Activated CD4-positive, alpha-beta T cell treated with anti-CD3 and anti-CD28 coated beads, Interleukin-2, Interleukin-6, amounts not matched to agents 100 ng/mL and 50 ng/mL, durations not matched to agents 16 hours and 8 hours (primary cell): ENCODE data around the gene GNB5.
A peak's percentile ranks its signal among the peaks of the same experiment; 100 is the strongest.

Experiments
- DNase-seq: peaks from one replicate; pipeline ENCODE4 v3.0.0-alpha.2; 2020

The GNB5 gene

DNA sequence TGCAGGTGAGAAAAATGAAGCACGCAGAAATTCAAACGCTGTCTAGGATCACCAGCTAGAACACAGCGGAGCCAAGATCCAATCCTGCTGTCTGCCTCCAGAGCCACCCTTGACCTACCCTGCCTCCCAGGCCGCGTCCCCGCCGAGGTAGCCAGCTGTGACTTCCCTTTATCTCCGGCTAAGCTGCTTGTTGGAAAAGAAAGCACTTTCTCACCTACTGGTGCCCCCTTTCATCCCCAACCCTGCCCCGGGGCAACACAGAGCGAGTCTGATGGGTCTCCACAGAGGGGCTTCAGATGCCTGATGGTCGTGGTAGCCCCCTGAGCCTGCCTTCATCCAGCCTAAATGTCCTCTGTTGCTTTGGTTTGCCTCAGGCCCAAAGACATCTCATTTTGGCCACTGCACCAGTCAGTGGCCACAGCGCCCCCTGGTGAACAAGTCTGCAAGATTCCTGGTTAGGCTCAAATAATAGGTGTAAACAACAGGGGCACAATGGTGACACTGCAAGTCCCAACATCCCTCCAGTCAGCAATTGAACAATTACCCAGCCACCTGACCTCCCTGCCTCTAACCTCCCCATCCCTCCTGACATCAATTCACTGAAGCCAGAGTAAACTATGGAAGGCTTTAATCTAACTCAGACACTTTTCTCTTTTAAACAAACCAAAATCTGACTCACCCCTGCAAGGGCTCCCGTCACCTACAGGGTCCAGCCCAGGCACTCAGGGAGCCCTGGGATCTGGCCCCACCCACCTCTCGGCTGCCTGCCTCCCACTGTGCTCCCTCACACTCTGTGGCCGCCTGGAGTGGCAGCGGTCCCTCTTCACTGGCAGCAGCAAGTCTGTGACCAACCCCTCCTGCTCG is 51.4 kb downstream of the GNB5 start:
- peak; percentile 83 for DNase-seq

DNA sequence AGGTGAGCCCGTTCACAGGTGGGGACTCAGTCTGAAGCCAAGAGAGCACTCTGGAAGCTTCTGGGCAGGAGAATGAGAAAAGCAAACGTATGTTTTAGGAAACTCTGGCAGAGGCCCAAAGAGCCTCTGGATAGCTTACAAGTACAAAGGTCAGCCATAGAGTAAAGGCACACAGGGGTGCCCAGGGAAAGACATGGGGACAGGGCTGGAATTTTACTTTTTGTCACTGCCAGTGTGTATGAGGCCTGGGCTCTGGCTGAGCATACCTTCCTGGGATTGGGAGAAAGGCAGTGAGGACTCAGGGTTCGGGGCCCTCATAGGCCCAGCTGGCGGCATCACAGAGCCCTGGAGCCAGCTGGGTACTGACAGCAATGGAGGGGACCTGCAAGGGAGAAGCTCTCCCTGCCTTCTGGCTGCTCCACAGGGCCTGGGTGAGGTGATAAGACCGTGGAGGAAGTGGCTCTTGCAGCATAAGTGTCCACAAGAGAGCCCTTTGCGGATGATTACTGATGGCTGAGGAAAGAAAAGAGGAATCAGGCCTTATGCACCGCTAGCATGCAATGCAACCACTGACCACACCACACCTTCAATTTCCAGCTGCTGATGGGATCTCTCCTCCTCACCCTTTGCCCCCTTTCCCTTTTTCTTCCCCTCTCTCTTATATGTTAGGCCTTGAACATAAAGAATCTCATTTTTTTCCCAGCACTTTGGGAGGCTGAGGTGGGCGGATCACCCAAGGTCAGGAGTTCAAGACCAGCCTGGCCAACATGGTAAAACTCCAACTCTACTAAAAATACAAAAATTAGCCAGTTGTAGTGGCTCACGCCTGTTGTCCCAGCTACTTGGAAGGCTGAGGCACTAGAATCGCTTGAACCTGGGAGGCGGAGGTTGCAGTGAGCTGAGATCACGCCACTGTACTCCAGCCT is 53.5 kb downstream of the GNB5 start:
- no peak for DNase-seq

DNA sequence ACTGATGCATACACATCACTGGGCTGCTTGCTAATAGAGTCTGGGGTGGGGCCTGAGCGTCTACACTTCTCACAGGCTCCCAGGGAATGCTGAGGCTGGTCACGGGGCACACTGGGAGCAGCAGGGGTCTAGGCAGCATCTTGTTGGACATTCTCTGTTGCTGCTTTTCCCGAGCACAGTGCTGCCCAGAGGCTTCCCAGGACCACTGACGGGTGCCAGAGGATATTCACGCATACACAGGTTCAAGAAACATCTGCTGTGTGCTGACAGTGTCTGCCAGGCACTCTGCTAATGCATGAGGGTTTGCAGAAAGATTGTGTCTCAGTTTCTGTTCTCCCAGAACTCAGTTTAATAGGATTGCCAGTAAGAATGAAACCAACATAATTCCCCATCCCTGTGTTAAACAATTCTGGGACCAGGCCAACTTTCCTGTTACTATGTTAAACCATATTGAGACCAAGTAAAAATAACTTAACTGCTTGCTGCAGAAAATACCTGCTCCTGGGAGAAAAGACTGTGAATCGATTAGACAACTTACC is 54.7 kb downstream of the GNB5 start:
- no peak for DNase-seq

DNA sequence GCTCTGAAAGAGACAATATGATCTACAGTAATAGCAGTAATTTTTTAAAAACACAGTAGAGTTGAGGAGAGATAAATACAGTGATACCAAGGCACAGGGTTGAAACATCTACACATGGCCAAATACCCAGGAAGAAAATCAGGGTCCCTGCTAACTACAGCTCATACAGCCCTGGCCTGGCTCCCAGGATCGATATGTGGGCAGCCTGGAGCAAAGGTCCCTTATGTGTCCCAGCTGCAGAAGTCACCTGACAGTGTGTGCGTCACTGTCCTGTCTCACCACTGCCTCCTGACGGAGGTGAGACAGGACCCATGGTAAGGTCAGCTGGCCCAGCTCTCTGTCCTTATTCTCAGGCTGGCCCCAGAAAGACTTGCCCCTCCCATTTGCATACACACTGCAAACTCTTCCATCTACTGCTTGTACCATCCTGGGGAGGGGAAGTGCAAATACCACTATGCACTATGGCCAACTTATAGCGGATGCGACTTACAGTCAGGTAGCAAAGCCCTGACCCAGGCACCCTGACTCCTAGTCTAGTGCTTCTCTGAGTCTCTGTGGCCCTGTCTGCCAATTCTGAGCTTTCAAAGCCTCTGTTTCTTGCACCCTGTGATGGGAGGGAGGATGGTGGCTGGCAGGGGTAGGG is 56.6 kb downstream of the GNB5 start:
- DNase-seq = no peak

DNA sequence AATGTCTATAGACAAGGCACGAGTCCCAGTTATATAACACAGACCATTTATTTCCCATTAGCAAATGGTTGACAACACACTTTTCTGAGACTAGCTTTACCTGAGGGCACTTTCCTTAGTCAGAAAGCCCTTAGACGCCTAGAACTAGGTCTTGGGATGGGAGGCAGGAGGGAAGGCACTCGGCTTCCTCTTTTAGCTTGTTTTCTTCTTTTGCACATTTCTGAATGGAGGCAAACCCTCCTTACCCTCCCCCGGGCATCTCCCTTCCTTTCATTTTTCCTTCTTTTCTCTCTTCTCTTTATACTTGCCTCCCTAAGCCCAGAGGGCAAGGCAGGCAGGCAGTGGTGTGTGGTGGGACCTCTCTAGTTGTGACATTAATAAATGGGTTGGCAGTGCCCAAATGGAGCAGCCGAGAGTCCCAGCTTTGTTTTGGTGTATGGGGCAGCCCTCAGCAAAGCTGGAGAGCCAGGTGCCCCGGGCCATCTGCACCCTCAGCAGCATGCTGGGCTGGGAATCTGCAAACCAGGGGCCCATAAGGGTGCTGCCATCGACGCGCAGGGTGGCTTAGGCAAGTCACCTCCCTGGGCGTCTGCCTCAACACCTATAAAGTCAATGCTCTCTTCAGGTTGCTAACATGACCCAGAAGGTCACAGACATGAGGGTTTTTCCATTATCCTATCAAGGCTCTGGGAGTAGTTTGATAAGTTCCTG is 57.5 kb downstream of the GNB5 start:
- no peak for DNase-seq

DNA sequence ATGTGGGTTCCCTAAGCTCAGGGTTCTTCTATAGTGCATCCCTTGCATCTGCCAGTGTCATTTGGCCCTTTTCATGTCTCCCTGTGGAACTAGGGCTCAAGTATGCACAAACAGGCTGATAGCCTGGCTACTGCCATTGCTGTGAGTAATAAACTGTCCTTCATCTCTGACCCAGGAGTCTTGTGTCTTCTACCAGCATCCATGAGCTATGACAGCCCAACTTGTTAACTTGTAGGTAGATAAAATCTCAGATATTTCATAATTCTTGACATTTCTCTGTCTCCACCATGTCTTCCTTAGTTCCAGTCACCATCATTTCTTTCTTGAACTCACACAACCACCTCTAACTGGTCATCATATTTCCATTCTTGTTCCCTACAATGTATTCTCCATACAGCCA is 59.1 kb downstream of the GNB5 start:
- no peak for DNase-seq

DNA sequence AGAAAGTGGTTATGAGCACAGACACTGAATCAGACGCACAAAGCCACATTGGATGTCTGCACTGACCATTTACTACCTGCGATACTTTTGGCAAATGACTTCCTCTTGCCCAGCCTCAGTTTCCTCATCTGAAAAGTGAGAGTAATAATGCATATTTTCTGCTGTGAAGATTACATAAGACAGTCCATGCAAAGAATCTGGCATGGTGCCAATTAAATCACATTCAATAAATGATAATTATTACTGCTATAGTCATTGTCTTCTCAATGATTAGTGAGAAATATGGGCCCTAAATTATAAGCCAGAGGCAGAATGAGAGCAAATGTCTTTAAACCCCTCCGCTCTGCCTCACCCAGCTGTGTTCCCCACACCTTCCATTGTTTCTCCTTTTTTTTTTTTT is 62.6 kb downstream of the GNB5 start:
- DNase-seq = no peak

DNA sequence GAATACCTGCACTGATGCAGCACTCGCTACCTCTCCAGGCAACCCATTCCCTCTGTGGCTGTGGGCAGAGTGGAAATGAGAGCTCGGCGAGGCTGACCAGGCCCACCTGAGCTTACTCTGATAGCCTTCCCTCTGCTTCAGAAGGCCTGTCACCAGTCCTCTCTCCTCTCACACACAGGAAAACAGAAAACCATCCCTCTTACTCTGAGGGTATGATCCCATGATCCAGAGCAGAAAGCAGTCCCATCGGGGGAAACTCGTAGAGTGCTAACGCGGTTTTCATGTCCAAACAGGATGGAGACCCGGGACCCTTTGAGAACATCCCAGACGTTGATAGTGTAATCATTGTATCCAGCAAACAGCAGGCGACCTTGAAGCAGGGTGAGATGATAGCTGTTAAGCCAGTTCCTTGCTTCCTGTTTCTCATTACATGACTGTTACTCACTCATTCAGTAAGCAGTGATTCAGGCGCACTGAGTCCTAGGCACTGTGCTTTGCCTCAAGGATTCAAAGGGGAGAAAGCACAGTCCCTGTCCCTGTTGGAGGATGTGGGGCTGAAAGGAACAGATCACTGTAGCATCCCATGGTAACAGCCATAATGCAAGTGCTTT is 66.8 kb downstream of the GNB5 start:
- peak; percentile 67 for DNase-seq

DNA sequence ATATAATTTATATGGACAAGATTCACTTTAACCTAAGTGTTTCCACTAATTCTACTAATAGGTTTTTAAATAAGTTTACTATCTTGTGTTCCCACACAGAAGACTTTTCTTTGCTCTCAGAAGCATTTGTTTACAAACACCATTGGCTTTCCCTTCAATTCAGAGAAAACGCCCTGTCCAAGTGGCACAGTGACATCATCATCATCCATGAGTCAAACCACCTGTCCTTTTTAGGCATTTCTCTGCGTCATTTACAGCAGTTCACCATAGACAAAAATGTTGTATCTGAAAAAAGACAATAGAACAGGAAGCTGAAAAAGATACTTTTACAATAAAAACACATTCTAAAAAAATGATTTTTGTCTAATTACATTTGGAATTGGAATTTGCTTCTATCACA is 69.3 kb downstream of the GNB5 start:
- DNase-seq = no peak

DNA sequence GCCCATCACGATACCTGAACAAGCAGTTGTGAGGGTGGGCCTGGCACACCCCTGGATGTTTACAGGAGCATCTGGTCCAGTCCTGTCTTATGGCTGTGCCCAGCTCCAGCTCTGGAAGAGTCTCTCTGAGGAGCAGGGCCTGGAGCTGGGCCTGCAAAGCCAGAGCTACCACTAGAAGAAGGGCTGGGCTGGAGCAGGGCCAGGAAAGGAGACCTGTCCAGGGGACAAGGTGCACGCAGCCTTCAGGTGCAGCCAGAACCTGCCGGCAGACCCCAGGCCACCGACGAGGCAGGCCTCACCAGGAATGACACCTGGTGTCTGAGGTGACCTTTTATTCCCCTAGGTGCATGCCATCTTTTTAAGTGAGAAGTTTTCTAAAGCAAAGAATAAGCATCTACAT is 70.2 kb downstream of the GNB5 start:
- DNase-seq = no peak

DNA sequence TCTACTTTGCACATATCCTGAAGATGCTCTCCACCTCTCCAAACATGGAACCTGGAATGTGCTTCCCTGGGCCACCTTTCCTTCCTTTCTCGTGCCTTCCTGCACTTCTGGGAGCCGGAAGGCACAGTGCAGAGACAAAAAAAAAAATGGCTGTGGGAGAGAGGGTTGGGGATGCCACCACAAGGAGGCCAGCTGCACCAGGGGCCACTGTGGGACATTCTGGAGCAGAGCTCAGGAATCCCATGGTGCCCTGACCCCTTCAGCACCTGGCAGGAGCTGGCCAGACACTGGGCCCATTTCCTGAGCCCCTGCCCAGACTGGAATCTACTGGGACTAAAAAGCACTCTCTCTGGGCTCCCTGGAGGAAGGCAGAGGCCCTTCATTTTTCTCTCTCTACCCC is 70.7 kb downstream of the GNB5 start:
- DNase-seq = no peak

DNA sequence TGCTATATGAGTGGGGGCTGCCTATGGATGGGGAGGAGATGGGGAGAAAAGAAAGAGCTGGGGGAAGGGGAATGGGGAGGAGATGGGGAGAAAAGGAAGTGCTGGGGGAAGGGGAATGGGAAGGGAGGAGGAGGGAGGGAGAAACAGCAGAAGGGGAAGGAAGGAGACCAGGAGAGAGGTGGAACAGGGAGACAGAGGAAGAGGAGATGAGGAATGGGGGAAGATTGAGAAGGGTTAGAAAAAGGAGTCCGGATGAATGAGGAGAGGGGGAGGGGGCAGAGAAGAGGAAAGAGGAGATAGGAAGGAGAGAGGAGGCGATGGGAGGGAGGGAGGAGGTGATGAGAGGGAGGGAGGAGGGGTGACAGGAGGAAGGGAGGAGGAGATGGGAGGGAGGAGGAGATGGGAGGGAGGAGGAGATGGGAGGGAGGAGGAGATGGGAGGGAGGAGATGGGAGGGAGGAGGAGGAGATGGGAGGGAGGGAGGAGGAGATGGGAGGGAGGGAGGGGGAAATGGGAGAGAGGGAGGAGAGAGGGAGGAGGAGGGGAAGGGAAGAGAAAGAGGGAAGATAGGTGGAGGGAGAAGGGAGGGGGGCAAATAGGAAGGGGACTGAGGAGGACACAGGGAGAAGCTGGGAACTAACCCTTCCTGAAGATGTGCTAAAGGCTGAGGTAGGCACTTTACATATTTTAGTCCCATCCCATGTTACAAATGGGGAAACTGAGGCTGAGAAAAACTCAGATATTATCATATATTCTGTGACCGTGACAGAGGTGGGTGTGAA is 72.0 kb downstream of the GNB5 start:
- no peak for DNase-seq

DNA sequence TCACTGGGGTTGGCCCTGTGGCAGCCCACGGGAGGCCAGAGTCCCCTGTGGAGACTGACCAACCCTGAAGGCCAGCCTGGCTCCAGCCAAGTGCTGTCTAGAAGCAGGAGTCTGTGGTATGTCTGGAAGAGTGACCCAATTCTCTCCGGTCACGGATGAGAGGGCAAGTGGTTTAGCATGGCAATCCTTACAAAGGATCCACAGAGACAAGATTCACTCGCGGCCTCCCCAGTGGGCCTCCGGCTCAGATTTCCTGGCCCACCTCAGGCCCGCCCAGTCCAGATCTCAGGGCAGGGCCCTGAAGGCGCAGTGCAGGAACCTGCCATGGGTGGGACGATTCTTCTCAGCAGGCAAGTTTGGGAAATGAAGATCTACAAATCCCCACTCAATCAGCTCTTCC is 73.6 kb downstream of the GNB5 start:
- DNase-seq = no peak

DNA sequence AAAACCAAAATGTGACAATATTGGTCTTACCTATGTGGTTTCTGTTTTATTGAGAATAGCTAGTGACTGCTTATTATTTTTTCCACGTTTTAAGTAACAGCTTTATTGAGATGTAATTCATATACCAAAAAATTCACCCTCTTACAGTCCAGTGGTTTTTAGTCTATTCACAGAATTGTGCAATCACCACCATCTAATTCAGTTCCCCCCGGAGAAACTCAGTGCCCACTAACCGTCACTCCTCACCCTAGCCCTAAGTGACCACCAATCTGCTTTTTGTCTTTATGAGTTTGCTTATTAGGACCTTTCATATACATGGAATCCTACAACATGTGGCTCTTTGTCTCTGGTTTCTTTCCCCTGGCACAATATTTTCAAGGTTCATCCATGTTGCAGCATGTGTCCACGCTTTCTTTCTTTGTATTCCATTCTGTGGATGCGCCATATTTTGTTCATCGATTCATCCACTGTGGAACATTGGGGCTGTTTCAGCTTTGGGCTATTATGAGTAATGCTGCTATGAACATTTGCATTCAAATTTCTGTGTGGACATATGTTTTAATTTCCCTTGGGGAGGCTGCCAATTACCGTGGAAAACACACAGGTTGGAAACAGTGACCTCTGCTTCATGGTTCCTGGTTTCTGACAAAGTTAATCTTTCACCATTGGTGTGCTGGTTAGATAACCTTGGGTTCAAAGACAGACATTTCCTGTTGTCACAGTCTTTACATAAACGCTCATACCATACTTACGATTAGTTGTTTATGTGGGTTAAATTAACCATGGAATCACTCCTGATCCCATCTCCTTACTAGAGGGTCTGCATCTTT is 75.4 kb downstream of the GNB5 start:
- DNase-seq = no peak

DNA sequence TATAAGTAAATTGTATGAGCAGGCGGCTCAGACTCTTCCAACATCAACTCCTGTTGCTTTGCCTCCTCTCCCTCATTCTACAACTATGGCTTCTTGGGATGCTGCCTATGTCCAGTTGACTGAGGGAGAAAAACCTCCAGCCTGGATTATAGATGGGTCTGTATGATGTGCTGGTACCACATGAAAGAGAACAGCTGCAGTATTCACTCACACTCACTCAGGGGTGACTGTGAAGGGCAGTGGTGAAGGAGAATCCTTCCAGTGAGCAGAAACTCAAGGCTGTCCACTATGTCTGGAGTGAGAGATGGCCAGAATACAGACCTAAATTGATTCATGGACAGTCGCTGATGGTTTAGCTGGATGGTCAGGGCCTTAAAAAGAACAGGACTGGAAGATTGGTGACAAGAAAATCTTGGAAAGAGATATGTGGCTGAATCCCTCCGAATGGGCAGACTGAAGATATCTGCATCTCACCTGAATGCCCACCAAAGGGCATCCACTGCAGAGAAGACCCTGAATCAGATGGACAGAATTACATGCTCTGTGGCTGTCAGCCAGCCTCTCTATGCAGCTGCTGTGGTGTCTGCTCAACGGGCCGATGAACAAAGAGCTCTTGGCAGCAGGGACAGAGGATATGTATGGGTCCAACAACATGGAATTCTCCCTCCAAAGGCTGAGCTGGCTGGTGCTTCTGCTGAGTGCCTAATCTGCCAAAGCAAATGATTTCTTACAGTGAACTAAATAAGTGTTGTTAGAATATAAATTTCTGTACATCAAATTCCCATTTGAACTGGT is 76.7 kb downstream of the GNB5 start:
- DNase-seq = no peak

DNA sequence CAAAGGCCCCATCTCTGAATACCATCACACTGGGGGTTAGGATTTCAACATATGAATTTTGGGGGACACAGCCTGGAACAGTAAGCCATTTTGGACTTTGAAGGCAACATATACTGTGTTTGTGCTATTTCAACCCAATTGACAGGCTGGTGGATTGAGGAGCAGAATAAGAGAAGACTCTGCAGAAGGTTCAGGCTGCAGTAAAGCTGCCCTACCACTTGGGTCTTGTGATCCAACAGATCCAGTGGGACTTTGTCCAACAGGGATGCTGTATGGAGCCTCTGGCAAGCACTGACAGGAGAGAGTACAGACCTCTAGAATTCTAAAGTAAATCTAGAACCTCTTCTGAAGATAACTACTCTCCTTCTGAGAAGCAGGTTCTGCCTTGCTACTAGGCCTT is 77.5 kb downstream of the GNB5 start:
- DNase-seq = no peak

DNA sequence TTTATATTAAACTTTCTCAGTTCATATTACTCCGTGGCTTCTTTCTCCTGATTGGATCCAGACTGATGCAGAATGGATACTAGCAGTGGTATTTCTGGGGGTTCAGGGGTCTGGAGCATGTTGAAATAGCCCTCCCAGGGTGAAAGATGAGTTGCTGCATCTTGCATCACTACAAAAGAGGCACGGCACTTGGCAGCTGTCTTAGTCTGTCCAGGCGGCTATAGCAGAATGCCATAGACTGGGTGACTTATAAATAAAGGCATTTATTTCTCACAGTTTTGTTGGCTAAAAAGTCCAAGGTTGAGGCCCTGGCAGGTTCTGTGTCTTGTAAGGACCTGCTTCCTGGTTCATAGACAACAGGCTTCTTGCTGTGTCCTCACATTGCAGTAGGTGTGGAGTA is 78.0 kb downstream of the GNB5 start:
- DNase-seq = no peak

DNA sequence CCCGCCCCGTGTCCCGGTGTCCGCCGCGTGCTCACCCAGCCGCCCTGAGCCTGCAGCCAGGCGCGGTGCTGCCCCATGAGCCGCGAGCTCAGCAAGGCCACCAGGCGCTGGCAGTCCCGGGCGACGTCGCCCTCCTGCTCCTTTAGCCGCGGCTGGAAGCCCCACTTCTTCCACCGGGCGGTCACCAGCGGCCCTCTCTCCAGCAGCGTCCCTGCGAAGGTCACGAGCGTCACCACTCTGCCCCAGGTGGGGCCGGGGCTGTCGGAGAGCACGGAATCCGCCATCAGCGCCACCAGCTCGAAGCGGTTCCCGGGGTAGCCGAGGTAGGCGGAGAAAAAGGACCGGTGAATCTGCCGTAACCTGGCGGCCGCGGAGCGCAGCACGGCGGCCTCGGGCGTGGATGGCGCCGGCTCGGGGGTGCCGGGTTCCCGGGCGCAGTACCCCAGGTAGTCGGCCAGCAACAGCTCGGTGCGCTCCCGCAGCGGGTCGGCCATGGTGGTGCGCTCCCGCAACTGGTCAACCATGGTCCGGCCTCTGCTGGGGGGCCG is 78.9 kb downstream of the GNB5 start:
- peak; percentile 40 for DNase-seq

DNA sequence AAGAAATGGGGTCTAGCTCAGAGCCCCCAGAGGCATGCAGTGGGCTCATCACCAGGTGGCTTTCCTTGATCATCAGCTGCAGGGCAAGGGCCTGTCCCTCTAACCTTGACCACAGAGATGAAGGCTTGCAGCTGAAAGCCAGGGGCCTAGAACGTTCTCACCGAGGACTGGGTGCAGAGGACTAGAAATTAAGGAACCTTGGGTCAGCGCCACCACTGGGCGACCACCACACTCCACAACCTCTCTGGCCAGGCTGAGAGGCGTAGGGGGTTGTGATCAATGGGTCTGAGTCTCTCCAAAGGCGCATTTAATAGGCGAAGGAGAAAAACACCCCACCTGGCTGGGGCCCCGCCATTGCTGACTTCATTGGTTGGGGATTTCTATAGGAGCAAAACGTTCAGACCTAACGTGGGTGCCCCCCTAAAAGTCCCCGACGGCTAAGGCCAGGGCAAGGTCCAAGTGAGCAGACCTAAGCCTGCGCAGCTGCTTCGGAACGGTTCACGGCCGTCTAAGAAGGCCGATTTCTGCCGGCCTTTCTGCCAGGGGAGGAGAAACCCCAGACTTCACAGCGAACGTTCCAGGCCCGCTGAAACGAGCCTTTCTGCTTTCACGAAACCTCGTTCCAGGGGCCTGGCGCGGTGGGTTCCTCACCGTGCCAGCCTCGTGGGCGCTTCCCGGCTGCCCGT is 79.5 kb downstream of the GNB5 start:
- no peak for DNase-seq
